ENCODE measurements around the gene ZNF367.

Gene ZNF367

GRCh38 chr9:96436456-96437126 is 18.4 kb upstream of the ZNF367 start:
- DNase-seq: no peak

- no peak for DNase-seq
These were observed 17.9 kb upstream of the ZNF367 start for GRCh38 chr9:96436063-96436455.

DNA sequence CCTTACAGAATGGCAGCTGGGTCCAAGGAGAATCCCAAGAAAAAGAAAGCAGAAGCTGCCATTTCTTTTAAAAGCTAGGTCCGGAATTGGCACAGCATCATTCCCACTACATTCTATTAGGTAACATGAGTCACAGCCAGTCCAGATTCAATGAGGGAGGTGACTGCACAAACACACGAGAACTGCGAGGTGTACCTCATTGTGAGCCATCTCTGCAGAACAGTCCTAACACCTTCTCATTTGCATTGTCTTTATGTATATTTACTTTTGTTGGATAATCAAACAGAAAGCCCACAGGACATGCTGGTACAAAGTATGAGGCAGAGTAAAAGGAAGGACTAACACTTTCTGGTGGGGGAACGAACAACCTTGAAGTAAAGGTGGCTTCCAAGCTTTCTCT is 17.2 kb upstream of the ZNF367 start:
- DNase-seq: no peak

DNA sequence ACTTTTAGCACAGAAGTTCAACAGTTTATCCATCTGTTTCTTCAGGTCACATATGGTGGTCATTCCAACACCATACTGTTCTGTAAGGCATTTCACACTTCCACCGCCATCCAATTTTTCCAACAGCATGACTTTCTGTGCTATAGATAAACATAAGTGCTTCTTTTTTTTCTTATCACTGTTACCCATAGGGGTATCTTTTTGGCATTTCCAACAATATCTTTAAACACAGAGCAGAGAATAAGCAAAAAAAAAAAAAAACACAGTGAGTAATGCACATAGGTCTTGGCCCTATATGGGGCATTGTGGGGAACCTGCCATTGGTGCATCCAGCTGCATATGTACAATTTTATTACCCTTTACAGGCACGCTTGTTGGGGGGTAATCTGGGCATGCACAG is 12.2 kb upstream of the ZNF367 start:
- DNase-seq: no peak

- no peak for DNase-seq
These were observed 11.6 kb upstream of the ZNF367 start for GRCh38 chr9:96429732-96430131.

GRCh38 chr9:96425500-96426169 is 7.5 kb upstream of the ZNF367 start:
- no peak for DNase-seq

GRCh38 chr9:96423985-96424336 is 5.8 kb upstream of the ZNF367 start:
- DNase-seq: no peak

- DNase-seq: no peak
These were observed 5.3 kb upstream of the ZNF367 start for GRCh38 chr9:96423322-96423984.

GRCh38 chr9:96420468-96421219 is 2.5 kb upstream of the ZNF367 start:
- peak in 1 of 5 donors; percentile 69 for DNase-seq

GRCh38 chr9:96419691-96419969 is 1.5 kb upstream of the ZNF367 start:
- DNase-seq: no peak

DNA sequence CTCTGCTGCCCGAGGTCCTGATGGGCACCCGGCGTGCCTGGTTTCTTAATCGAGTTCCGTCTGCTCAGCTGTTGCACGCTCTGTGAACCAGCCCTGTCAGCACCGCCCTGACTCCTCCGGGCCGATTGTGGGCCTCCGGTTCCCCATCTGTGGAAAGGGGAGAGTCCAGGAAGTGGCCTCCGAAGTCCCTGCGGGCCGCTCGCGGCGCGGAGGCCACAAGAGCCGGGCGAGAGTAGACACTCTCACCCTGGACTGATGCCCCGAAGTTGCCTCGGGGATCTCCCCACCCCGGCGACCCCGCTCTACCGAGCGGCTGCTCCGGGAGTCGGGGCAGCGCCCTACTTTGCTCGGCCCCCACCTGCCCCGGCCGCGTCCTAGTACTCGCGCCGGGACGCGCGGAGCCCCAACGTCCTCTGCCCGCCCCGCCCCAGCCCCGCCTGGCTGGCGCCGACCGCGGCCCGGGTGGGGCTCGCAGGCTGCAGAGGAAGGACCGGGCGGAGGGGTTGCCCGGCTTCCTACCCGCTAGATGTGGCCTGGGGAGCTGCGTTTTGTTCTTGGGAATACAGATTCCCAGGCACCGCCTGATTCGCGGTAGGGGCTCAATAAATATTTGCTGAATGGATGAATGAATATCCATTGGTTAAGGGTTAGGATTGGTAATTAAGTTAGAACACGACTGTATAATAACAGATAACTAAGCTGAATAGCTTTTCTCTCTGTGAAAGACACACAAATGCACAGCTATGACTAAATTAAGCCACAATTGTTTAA is 935 bp upstream of the ZNF367 start:
- peak; percentile 29 to 86 (median 39) for DNase-seq

- DNase-seq: peak in 3 of 5 donors; percentile 13 to 41 (median 39)
These were observed 498 bp downstream of the ZNF367 start for GRCh38 chr9:96417661-96418082.

GRCh38 chr9:96417051-96417586 is 1.1 kb downstream of the ZNF367 start:
- DNase-seq: peak; percentile 84 to 90 (median 89)

DNA sequence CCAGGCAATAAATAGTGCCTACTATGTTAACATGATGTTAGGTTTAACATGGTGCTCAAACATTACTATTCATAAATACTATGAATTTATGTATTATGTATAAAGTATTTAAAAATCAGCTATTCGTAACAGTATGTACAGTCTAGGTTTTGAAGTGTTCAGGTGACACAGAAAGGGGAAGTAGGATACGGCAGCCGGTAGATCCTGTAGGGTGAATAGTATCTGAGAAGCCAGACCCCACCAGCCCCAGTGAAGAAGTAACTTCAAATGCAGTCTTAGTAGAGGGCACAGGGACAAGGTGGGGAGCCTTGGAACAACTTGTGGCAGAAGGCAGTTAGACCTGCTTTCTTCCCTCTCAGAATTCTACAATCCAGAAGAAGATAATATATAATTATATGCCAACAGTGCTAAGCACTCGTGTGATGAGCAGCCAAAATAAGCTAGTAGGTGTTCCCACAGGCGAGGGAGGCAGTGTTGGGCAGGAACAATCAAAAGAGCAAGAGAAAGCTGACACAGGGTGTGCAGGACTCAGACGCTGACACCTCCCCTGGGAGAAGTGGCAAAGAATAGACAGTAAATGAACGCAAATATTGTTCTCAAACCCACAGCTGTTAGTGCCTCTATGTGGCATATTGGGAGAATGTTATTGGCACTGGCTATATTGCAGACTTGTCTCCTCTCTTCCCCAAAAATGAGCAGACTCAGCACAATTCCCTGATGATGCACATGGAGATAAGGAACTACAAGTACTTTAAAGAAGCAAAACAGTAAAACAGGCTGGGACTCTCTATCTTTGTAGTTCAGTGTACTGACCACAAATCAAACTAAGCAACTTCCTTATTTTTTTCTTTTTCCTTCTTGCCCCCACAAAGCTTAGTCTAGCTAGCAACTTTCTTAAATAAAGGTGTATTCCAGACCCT is 4.6 kb downstream of the ZNF367 start:
- no peak for DNase-seq

GRCh38 chr9:96412174-96412913 is 5.8 kb downstream of the ZNF367 start:
- no peak for DNase-seq

DNA sequence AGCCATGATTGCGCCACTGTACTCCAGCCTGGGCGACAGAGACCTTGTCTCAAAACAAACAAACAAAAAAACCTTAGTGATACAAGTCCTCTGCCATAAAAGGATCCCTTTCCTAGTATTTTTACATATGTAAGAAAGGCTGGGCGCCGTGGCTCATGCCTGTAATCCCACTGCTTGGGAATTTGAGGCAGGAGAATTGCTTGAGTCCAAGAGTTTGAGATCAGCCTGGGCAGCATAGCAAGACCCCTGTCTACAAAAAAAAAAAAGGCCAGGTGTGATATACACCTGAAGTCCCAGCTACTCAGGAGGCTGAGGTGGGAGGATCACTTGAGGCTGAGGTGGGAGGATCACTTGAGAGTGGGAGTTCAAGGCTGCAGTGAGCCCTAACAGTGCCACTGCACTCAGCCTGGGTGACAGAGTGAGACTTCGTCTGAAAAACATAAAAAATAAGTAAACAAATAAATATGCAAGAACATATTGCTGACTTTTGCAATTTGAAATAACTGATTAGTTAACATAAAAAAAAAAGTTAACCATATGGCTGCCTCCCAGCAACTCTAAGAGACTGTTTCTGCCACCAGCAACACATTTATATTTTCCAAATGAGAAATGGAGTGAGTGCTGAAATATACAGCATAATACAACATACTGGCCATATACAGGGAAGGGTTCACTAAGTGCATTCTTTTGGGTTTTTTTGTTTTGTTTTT is 6.9 kb downstream of the ZNF367 start:
- no peak for DNase-seq

GRCh38 chr9:96408409-96409280 is 9.5 kb downstream of the ZNF367 start:
- peak in 1 of 5 donors; percentile 21 for DNase-seq

DNA sequence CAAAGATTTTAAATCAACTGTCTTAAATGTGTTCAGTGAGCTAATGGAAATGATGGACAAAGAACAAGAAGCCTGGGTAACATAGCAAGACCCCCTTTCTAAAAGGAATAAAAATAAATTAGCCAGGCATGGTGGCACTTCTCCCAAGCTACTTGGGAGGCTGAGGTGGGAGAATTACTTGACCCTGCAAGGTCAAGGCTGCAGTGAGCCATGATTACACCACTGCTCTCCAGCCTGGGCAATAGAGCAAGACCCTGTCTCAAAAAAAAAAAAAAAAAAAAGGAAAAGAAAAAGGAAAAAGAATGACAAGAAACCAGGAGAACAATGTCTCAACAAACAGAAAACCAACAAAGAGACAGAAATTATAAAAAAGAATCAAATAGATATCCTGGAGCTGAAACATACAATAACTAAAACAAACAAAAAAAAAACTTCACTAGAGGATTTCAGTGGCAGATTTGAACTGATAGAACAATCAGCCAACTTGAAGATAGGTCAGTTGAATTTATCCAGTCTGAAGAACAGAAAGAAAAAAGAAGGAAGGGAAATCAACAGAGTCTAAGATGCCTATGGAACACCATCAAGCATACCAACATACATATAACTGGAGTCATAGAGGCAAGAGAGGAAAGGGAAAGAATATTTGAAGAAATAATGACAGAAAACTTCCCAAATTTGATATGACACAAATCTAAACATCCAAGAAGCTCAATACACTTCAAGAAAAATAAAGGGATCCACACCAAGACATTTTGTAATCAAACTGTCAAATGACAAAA is 17.8 kb downstream of the ZNF367 start:
- no peak for DNase-seq

Data from T-helper 1 cell (primary cell).